NCI-H2227 (cell line): ENCODE data around the gene CANX.
A peak's percentile ranks its signal among the peaks of the same experiment; 100 is the strongest.
"Not testable (repeated sequence)": the region's sequence is repeated elsewhere in the genome, so short reads cannot be mapped to it uniquely, and the experiment has no call there.

Experiments
- DNase-seq: peaks from one replicate; lab custom pipeline; 2025; ENCODE audit not compliant: unreplicated experiment; lab: John Stamatoyannopoulos, UW

Gene CANX, protein sequence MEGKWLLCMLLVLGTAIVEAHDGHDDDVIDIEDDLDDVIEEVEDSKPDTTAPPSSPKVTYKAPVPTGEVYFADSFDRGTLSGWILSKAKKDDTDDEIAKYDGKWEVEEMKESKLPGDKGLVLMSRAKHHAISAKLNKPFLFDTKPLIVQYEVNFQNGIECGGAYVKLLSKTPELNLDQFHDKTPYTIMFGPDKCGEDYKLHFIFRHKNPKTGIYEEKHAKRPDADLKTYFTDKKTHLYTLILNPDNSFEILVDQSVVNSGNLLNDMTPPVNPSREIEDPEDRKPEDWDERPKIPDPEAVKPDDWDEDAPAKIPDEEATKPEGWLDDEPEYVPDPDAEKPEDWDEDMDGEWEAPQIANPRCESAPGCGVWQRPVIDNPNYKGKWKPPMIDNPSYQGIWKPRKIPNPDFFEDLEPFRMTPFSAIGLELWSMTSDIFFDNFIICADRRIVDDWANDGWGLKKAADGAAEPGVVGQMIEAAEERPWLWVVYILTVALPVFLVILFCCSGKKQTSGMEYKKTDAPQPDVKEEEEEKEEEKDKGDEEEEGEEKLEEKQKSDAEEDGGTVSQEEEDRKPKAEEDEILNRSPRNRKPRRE

DNA sequence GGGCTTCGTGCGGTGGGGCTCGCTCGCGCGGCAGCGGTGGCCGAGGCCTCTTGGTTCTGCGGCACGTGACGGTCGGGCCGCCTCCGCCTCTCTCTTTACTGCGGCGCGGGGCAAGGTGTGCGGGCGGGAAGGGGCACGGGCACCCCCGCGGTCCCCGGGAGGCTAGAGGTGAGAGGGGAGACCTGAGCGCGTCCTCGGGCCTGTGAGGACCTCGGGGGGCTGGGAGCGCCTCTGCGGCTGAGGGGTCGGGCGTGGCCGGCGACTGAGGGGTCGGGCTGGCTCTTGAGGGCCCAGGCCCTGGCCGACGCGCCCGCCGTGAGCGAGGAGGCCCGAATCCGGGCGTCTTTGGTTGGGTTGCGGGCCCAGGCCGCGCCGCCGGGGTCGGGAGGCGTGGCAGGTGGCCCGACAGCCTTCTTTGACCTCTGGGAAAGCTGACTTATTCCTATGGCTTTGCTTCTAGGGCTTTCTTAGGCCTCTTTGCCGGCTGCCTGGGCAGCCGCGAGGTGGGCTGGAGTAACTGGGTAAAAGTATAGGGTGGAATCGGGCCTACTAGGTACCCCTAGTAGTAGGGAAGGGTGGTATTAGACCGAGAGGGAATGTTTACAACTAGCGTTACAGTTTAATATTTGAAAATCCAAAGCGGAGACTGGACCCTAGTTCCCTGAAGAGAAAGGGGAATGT lies at the start of gene CANX:
Gene CANX, plus strand, starts transcription at position 33 of the 681 bp plus-strand sequence. CDS start 6,715 bp downstream, outside the sequence.
- no peak for DNase-seq

DNA sequence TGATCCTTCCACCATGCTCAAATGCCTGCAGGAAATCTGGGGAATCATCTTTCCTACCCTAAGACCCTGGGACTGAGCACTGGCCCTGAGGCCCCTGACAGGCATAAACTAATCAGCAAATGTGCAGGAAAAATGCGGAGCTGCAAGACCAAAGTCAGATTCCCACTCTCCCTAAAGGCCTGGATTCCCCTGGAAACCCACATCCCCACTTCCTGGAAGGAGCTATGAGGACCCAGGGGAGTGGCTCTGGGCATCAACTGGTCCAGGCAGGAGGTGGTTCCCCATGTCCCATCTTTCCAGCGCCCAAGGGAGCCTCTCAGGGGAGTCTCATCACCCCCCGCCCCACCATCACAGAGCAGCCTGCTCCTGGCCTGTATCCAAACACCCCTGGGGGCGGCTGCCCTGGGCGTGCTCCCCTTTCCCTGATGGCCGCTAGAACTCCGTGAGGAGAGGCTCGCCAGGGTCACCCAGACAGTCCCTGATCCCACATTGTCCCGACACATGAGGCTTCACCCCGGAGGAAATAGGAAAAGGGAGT lies 49.5 kb upstream of the CANX start:
- not testable (repeated sequence) for DNase-seq

DNA sequence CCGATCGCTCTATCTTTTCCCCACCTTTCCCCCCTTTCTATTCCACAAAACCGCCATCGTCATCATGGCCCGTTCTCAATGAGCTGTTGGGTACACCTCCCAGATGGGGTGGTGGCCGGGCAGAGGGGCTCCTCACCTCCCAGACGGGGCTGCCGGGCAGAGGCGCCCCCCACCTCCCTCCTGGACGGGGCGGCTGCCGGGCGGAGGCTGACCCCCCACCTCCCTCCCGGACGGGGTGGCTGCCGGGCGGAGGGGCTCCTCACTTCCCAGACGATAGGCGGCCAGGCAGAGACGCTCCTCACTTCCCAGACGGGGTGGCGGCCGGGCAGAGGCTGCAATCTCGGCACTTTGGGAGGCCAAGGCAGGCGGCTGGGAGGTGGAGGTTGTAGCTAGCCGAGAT lies 48.5 kb upstream of the CANX start:
- DNase-seq: not testable (repeated sequence)

DNA sequence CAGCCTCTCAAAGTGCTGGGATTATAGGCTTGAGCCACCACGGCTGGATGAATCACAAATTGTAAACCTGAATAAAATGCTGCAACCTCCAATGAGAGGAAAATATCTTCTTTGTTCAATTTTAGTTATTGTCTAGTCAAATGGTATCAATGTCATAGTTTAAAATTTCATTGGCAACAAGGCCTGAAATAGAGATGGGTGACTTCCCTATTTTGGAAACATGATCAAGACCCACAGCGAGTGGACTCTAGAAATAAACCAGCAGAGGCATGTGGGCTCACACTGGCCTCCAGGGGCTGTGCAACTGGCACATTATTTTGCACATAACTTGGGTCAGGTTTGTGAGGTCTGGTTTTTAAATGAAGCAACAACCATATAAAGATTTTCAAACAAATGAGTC lies 45.6 kb upstream of the CANX start:
- not testable (repeated sequence) for DNase-seq

DNA sequence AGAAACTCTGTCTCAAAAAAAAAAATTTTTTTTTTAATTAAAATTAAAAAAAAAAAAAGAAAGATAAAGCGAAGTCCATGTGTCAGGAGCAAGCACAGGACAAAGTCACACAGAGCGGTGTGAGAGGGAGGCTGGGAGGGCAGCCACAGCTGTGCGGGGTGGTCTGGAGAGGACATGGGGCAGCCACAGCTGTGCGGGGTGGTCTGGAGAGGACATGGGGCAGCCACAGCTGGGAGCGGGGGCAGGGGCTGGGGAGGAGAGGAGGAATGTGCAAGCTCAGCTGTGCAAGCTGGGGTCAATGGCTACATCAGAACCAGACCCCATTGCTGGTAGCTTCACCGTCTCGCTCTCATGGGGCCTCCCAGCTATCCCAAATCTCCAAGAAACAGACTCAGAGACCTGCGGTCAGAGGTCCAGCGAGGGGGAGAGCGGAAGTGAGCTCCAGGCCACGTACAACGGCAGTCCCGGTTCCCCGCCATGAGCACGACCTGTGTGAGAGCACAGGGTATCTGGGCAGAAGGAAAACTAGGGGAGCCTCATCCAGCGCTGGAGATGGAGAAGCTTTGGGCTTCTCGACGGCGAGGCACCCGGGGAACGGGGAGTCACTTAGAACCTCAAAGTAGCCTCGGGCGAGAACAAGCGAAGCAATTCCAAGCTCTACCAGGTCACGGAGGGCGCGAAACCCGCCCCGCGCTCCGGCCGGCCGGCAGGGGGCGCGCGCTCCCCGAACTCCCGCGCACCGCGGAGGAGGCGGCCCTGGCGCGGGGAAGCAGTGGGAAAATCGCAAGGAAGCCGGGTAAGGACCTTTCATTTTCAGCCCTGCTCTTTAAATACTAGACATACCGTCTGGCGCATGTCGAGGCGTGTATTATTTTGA lies 41.2 kb upstream of the CANX start:
- DNase-seq: not testable (repeated sequence)

DNA sequence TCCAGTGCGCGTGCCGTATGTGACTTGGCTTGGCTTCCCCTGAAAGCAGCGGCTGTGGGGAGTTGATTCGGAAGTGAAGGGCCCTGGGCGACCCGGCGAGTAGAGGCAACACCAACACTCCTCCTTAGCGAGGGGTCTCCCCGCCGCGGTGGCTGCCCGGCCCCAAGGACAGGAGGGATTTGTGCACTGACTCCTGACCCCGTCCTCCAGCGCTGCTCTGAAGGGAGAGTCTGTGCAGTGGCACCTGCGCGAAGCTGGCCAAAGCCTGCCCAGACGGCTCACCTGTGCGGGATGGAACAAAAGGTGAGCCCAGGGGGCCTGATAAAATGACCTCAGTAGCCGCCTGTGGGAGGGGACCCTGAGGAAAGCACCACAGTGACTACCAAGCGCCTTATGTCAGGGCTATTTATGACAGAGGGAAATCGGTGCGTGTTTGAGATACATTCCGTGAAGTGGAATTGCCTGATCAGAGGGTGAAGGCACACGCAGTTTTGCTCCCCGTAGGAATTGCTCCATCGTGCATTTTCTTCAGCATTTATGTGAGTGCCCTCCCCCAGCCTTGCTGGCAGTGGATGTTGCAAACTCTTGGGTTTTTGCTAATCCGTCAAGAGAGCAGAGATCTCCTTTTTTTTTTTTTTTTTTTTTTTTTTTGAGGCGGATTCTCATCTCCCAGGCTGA lies 40.4 kb upstream of the CANX start:
- peak; percentile 5 for DNase-seq

DNA sequence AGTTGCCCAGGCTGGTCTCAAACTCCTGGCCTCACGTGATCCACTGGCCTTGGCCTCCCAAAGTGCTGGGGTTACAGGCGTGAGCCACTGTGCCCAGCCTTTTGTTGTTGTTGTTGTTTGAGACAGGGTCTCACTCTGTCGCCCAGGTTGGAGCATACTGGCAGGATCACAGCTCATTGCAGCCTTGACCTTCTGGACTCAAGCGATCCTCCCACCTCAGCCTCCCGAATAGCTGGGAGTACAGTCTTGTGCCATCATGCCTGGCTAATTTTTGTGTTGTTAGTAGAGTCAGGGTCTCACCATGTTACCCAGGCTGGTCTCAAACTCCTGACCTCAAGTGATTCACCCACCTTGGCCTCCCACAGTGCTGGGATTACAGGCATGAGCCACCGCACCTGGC lies 37.1 kb upstream of the CANX start:
- not testable (repeated sequence) for DNase-seq

DNA sequence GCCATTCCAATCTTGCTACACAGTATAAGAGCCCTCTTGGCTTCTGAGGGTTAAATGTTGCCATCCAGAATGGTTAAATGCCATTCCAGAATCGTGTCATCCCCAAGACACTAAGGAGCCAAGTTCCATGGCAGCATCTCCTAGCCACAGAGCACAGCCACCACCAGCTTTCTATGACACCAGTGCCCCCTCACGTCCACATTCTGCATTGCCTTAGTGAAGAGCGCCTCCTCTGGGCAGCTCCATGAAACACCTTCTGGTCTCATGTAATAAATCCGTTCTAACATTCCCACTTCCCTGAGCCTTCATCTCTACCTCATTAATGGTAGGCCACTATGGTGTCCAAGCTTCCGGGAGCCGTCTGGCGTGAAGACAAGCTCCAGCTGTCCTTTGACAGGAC lies 30.4 kb upstream of the CANX start:
- peak; percentile 5 for DNase-seq

DNA sequence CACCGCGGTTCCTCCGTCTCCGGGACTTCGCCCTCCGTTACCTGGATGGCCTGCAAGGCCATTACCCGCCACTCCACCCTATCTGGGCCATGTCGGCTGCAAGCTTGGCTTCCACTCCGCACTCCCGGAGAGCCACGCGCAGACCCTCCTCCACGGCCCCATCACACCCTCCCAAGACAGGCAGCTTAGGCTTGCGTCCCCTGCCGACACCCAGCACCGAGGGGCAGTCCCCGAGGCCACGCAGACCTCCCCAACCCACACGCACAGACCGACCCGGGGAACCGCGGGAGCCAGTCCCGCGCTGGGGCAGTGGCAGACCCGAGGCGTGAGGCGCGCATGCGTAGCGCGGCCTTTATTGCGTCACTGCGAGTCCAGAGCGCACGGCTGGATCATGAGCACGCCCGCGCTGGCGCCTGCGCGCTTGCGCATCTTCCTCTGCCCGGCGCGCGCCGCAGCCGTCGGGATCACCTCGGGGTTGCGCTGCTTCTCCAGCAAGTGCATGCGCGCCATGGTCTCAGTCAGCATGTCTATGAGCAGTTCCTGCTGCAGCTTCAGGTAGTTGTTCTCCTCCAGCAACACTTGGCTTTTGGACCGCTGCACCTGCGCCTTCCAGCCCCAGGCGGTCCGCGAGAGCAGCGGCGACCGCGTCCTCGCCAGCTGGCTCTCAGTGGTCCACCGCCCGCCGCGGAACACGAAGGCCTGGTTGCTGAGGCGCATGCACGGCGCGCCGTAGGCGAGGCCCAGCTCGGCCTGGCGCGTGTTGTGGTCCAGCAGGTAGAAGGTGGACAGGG lies 20.3 kb upstream of the CANX start:
- DNase-seq: peak; percentile 96

DNA sequence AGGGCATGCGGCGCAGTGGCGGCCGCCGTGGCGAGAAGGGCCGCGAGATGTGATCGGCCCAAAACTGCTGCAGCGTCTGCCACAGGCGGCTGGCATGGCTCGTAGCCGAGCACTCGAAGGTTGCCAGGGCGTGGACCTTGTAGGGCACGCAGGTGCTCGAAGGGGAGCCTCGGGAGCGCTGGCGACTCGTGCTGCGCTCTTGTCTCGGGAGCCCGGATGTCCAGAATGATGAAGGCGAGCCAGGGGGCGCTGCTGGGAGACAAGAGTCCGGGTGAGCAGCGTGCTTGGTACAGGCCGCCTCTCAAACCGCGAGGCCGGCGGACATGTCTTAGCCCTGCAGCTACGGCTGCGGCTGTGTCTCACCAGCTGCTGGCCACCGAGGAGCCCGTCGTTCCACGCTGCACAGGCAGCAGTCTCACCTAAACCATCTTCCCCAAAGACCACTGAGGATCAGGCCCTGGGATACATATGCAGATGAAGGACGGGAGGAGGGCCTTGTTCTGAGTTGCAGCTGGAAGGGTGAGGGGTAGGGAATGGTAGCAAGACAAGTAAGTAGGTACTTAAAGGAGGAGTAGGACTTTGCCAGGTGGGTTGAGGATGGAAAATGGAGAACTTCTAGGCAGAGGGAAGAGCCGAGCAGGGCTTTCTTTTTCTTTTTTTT lies 19.6 kb upstream of the CANX start:
- no peak for DNase-seq

DNA sequence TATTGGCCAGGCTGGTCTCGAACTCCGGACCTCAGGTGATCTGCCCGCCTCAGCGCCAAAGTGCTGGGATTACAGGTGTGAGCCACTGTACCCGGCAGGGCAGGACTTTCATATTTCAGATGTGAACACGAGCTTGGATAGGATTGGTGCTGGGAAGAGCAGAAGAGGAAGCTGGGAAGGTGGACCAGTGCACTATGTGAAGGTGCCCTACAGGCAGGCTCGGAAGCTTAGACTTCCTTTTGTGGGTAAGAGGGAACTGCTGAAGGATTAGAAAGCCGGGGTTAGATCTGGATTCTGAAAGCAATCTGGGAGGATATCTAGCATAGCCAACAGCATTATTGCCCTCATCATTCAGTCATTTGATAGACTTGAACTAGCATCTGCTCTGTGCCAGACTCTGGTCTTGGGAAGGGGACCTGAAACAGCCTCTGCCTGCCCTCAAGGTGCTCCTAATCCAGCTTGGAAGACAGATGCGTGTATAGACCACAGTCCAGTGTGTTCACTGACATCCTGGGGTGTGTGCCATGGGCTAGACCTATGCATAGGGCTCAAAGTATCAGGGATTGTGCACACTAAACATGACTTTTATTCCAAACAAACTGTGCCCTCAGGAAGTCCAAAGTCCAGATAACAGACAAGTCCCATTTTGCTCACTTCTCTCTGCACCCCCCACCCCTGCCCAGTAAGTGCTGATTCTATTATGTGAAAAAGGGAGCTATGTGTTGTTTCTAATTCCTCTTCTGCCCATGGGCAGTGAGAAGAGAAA lies 18.6 kb upstream of the CANX start:
- DNase-seq: no peak

DNA sequence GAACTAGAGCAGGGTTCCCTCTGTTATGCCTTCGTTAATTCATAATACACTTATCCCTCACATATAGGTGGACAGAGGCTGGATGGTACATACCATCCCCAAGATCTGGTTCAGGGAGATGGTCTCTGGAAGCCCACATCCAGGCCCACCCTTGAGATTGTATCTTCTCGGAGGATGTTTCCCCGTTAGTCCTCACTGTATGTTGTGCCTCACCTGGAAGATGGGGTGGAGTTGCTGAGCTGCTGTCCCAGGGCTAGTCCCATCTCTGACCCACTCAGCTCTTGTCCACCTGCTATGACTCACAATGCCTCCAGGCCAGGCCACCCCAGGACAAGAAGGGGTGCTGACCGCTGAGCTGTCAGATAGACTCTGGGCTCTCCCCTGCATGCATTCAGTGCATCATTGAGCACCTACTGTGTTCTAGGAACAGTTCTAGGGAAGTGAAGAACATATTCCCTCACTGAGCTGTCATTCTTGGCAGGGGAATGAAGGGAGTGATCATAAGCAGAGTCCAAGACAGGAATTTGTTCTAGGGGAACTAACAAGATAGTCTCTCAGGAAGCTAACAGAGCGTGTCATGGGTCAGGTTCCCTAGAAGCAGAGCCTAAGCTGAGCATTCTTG lies 17.9 kb upstream of the CANX start, which contains the start of gene CBY3:
Gene CBY3, minus strand, starts transcription at position 255 of the 622 bp plus-strand sequence. Its CDS starts 116 bp downstream, at position 139.
- DNase-seq: no peak

DNA sequence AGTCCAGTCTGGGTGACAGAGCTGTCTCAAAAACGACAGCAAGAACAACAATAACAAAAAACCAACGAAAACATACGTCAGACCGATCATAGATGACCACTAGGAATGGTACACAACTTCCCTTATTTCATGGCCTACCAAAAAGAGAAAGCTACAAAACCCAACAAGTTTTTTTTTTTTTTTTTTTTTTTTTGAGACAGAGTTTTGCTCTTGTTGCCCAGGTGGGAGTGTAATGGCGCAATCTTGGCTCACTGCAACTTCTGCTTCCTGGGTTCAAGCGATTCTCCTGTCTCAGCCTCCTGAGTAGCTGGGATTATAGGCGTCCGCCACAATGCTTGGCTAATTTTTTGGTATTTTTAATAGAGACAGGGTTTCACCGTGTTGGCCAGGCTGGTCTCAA lies 9.6 kb upstream of the CANX start:
- DNase-seq: not testable (repeated sequence)

DNA sequence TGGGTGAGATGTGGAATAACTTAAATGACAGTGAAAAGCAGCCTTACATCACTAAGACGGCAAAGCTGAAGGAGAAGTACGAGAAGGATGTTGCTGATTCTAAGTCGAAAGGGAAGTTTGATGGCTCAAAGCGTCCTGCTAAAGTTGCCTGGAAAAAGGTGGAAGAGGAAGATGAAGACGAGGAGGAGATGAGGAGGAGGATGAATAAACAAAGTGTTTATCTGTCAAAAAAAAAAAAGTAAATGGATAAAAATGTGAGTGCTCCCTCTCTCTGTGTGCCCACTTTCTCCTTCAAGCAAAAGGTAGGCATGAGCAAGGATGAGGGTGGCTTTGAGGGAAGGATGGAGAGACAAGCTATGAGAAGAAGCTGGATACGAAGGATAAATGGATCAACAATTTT lies 4.2 kb upstream of the CANX start:
- DNase-seq: no peak

DNA sequence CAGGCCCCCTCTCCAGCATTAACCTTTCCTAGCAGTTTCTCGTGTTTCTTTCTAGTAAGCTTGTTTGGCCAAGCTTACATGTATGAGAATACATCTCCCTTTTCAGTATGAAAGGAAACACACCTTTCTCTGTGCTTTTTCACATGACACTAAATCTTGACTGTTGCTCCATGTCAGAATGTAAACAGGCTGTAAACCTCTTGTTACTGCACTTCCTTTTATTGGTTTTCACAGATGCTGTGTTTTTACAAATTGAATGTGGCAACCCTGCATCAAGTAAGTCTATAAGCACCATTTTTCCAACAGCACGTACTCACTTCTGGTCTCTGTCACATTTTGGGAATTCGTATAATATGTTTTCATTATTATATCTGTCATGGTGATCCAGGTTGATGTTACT lies 2.2 kb upstream of the CANX start:
- DNase-seq: no peak

DNA sequence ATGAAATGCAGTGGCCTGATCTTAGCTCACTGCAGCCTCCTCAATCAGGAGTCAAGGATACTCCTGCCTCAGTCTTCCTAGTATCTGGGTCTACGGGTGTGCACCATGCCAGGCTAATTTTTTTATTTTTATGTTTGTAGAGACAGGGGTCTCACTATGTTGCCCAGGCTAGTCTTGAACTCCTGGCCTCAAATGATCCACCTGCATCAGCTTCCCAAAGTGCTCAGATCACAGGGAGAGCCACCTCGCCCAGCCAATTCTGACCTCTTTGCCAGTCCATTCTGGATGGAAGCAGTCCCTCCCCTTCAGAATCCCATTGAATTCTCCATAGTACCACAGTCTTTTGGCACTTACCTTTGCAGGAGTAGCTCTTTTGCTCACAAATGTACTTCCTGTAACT lies 1.7 kb upstream of the CANX start:
- no peak for DNase-seq

DNA sequence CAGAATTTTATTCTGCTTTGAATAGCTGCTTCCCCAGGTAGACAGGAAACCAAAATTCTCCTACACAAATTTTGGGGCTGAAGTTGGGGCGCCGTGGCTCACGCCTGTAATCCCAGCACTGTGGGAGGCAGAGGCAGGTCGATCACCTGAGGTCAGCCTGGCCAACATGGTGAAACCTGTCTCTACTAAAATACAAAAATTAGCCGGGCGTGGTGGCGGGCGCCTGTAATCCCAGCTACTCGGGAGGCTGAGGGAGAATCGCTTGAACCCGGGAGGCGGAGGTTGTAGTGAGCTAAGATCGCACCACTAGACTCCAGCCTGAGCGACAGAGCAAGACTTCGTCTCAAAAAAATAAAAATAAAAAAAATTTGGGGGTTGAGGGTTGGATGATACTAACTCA lies 1.2 kb upstream of the CANX start:
- not testable (repeated sequence) for DNase-seq
